CD4-positive, alpha-beta T cell treated with Interleukin-15 for 1 hour (primary cell): ENCODE data around the gene AGAP1.

Experiments used
- DNase-seq: peaks from one replicate; pipeline ENCODE4 v3.0.0-alpha.2; 2020

Gene AGAP1

DNA sequence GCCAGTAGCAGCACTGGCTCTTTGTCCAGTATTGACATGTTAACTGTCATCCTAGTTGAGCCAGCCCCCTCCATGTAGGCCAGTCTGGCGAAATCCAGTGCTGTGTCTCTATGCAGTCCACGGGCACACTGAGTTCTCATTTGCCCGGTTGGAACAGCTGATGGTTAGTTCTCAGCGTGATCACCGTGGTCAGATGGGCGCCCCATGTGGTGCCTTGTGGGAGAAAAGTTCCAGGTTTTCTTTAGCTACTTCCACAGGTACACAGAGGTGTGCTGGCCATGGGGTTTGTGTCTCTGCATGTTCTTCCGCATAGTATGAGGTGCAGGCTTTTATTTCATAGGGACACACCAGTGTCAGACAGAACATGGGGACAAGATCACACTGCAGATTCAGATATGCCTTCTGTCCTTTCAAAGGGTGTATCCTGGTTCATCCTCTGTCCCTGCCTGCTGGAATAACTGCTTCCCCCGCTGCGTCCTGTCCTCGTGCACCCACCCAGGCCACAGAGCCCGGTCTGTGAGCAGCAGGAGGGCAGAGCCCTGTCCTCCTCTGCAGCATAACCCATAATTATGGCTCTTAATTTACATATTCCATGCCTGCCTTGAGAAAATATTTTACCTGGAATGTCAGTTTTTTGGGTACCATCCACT is 340.3 kb downstream of the AGAP1 start:
- no peak for DNase-seq

DNA sequence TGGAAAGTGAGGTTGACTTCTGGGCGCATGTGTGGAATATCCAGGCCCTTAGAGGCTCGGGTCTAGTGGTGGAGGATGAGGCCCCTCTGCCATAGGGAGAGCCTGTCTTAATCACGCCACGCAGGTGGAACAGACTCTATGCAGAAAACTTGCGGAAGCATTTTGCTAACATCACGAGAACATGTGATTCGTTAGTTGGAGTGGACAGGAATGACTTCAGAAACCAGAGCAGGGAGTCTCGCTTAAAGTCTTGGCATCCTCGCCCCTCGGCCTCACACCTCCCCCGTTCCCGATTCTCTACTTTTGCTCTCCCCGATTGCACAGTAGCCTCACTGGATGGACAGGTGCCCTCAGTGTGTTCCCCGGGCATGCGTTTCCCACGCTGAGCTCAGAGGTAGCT is 340.9 kb downstream of the AGAP1 start:
- no peak for DNase-seq

DNA sequence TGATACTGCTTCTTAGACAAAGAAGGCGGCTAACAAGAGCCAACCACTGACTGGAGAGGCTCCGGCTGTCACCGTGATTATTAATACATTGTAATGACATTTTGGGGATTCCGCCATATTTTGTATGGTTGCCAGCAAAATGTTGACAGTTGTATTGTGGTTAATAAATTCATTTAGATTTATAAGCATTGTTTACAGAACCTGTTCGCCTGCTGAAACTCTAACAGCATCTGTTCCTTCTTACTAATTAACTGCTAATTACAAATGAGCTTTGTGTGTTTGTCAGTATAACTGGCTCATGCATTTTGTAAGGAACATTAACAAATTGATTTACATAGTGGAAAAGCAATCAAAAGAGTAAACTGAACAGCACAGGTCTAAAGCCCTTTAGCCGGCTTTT is 342.0 kb downstream of the AGAP1 start:
- DNase-seq = no peak

GRCh38 chr2:235836491-235836911 is 342.7 kb downstream of the AGAP1 start:
- DNase-seq = no peak

DNA sequence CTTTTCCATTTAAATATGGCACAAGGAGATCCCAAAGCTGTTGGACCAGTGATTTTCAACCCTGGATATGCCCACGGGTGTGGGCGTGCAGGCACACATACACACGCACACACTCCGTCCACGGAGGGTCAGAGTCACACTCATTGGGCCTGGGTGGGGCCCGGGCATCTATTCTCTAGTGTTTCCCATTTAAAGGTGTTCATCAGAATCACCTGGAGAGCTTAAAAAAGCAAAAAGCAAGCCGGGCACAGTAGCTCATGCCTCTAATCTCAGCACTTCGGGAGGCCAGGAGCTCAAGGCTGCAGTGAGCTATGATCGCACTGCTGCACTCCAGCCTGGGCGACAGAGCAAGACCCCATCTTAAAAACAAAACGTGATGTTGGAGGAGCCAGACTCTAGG is 345.4 kb downstream of the AGAP1 start:
- no peak for DNase-seq

DNA sequence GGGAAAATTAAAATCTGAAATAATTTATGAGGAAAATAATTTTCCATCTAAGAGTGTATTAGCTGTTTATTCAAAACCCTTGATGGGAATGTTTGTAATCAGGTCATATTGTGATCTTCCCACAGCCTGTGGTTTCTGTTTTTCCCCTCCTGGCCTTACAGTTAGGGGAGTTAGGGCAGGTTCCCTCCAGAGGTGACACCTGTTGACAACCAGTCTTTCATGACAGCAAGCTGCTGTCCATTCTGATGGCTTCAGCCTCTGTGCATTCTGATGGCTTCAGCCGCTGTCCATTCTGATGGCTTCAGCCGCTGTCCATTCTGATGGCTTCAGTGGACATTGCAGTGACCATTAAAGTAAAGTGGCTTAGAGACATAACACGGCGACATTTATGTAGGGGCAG is 346.1 kb downstream of the AGAP1 start:
- no peak for DNase-seq

- DNase-seq = no peak
Measured at GRCh38 chr2:235841863-235842262, 348.0 kb downstream of the AGAP1 start.

DNA sequence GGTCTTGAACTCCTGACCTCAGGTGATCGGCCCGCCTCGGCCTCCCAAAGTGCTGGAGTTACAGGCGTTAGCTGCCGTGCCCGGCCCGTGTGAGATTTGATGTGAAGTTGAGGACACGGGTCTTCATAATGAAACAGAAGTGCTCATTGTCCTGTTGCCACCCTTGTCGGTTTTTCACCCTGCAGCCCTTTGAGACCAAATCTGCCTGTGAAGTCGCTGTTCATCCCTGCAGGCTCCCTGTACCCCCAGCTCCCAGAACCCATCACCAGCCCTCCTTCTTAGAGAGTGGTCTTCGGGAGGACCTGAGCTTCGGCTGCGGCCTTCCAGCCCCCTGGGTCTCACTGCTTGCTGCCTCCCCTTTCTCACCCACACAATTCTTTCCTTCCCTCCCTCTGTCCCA is 349.1 kb downstream of the AGAP1 start:
- DNase-seq = no peak

- no peak for DNase-seq
Measured at GRCh38 chr2:235843591-235844395, 349.9 kb downstream of the AGAP1 start.

GRCh38 chr2:235844561-235844960 is 350.7 kb downstream of the AGAP1 start:
- DNase-seq = no peak

DNA sequence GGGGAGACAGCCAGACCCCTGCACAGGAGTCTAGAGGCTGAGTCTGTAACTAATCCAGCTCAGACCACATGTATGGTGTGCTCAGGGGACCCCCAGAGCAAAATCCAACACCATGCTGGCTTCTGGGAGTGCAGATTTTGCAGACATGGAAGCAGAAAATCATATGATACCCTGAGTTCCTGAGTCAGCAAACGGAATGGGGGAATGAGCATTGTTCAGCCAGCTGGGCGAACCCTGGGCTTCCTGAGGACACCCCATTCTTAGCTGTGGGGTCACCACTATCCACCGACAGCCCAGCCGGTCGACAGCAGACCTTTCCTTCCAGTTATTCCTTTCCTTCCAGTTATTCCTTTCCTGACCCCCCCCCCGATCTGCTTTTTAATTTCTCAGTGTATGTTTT is 351.4 kb downstream of the AGAP1 start:
- DNase-seq = no peak

DNA sequence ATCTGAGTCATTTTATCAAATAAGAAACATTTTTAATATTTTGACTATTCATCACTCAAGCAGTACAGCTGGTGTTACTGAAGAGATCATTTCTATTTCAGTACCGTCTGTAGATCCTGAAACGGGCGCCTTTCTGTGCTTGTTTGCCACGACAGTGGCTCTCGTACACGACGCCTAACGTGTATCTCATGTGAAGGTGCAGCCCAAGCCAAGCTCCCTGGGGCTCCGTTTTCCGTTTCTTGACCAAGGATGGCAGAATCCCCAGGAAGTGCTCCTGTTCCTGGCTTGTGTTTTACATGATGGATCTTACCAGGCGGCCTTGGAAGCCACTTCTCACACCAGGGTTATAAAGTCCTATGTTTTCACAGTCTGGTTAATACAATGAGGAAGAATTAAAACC is 353.7 kb downstream of the AGAP1 start:
- no peak for DNase-seq

DNA sequence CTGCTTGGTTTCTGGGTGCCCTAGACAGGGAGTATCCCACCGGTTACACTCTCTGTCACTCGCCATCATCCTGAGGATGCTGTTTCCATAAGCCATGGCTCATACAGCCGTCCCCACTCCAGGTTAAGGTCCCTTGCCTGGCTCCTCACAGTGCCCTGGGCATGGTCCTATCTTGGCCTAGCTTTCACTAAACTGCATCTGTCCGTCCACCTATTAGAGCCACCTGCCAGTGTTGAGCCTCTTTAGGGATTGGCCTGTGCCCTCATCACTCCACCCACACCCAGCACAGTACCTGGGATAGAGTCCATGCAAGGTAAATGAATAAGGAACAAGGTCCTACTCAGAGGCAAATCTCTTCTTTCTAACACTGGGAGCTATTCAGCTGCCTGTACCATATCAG is 354.2 kb downstream of the AGAP1 start:
- DNase-seq = no peak

- no peak for DNase-seq
Measured at GRCh38 chr2:235848946-235849345, 355.1 kb downstream of the AGAP1 start.

DNA sequence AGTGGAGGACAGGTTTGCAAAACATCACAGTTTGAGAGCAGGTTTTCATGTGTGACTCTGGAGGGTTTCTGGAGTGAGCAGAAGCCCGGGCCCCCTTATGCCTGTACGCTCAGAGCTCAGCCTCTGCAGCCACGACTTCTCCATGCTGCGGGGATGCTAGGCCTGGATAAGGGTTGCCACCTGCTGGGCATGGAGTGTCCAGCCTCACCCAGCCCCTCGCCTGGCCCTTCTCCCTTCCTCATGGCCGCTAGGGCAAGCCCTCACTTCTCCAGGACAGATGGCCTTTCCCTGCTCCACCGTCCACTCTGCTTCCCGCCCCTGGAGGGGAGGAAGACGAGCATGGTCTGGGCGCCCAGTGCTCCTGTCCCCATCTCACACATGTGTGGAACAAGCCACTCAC is 355.6 kb downstream of the AGAP1 start:
- DNase-seq = no peak

GRCh38 chr2:235850289-235850688 is 356.4 kb downstream of the AGAP1 start:
- DNase-seq = no peak

GRCh38 chr2:235850771-235851551 is 357.1 kb downstream of the AGAP1 start:
- no peak for DNase-seq

DNA sequence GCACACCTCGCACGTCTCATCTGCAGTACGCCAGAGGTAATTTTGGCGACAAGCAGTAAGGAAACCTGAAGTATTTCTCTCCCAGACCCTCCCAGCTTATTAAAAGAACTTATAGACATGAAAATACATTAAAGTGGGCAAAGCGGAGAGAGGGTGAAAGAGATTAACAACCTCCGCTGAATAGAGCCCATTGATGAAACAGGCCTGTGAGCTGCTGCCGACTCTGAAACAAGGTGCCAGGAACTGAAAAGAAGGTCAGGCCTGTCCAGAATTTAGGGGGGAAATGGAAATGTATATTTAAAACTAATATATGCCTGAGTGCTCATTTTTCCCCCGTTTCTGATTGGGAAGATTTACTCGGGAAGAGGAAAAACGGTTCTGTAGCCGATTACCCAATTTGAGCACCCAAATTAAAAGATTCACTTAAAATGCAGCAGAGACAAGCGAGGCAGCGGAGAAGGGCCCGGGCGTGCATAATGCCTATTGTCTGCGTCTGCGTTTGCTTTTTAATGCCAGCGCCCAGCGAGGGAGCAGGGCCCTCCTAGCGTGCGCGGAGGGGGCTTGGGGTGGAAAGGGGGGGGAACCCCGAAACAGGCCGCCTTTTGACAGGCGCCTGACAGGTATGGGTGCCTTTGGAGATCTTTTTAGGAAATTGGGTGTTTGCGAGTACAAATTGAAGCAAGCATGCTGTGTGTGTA is 358.1 kb downstream of the AGAP1 start:
- DNase-seq = no peak

- no peak for DNase-seq
Measured at GRCh38 chr2:235852526-235852920, 358.7 kb downstream of the AGAP1 start.

GRCh38 chr2:235854276-235854675 is 360.4 kb downstream of the AGAP1 start:
- no peak for DNase-seq

GRCh38 chr2:235855011-235855410 is 361.2 kb downstream of the AGAP1 start:
- DNase-seq = no peak

DNA sequence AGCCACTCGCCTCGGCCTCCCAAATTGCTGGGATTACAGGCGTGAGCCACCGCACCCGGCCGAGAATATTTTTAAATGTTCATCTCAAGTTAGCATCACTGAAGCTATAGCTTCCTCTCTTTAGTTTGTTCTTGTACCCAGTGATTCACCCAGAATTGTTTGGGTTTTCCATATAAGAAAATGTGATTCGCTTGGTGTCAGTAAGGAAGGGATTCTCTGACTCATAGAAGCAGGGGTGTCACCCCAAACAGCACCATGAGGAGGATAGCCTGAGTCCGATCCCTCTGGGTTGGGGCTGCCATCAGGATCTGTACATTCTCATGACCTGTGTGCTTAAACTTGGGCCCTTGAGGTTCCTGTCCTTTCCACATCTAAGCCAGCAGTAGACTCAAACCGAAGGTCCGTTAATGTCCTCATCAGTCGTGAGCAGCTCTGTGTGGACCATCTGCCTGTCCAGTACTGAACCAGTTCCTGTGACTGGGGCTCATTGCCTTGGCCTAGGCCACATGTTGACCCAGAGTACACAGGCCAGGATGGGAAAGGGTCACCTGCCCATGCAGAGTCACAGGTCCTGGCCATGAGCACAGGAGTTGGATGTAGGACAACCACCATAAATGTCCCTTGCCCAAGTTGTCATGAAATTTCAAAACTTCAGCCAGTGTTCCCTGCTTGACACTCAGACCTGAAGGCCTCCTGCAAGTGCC is 362.5 kb downstream of the AGAP1 start:
- no peak for DNase-seq

- no peak for DNase-seq
Measured at GRCh38 chr2:235857598-235857997, 363.8 kb downstream of the AGAP1 start.
